Measurements from ENCODE around the gene BANF2.

BANF2 gene

GRCh38 chr20:17710379-17711266 is 10.9 kb downstream of the BANF2 start:
- no peak for DNase-seq

GRCh38 chr20:17711267-17711627 is 11.5 kb downstream of the BANF2 start:
- DNase-seq = no peak

- no peak for DNase-seq
Observed at GRCh38 chr20:17712201-17712600, 12.4 kb downstream of the BANF2 start.

DNA sequence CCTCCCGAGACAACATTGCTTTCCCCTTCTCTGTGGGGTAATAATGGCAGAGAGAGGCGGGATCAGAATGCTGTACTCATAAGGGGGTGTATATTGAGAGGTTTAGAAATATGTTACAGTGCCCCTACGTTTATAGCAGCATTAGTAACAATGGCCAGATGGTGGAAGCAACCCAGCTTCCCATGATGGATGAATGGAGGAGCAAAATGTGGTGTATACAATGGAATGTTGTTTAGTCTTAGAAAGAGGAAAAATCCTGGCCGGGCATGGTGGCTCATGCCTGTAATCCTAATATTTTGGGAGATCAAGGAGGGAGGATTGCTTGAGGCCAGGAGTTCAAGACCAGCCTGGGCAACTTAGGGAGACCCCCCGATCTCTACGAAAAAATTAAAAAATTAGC is 12.9 kb downstream of the BANF2 start:
- no peak for DNase-seq

GRCh38 chr20:17714597-17714996 is 14.8 kb downstream of the BANF2 start:
- DNase-seq = no peak

GRCh38 chr20:17715075-17715474 is 15.3 kb downstream of the BANF2 start:
- DNase-seq = no peak

DNA sequence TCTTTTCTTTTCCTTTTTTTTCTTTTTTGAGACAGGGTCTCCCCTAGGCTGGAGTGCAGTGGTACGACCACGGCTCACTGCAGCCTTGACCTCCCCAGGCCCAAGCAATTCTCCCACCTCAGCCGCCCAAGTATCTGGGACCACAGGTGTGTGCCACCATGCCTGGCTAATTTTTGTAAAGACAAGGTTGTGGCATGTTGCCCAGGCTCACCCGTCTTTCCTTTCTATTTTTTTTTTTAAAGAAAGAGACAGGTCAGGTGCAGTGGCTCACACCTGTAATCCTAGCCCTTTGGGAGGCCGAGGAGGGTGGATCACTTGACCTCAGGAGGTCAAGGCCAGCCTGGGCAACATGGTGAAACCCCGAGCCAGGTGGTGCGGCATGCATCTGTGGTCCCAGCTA is 16.6 kb downstream of the BANF2 start:
- no peak for DNase-seq

DNA sequence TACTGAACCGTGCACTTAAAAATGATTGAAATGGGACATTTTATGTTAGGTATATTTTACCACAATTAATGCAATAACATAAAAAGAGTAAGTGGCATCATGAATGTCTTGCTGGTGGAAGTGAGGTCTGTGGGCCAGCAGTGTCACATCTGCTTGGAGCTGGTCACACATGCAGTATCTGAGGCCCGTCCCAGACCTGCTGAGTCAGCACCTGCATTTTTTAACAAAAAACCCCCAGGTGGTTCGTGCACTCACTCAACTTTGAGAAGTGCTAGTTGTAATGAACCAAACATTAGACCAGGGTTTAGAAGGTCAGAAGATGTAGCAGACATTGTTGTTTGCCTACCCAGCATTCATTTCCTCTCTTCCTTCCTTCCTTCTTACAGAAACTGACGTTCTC is 21.0 kb downstream of the BANF2 start:
- no peak for DNase-seq

DNA sequence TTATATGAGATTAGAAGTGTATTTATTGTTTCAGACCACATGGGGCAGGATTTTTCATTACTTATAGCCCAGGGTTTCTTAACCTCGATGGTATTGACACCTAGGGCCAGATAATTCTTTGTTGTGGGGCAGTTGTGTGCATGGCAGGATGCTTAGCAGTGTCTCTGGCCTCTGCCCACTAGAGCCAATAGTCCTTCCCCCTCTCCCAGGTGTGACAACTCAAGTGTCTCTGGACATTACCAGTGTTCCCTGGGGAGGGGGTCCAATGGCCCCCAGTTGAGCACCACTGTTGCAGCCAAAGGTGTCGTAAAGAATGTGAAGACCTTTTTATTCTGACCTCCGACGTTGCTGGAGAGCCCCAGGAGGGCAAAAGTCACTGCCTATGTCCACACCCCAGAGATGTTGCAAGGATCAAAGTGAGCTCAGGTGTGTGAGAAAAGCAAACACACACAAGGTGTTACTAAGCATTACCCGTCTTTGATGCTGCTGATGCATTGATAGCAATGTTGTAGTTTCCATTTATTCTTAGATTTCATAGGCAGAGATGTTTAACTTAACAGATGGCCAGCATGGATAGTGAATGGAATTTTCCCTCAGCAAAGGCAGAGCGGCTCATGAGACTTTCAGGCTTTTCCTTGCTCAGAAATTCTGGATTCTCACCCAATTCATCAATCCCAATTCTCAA is 22.2 kb downstream of the BANF2 start:
- DNase-seq = no peak

- DNase-seq = no peak
Observed at GRCh38 chr20:17722493-17723300, 22.9 kb downstream of the BANF2 start.

DNA sequence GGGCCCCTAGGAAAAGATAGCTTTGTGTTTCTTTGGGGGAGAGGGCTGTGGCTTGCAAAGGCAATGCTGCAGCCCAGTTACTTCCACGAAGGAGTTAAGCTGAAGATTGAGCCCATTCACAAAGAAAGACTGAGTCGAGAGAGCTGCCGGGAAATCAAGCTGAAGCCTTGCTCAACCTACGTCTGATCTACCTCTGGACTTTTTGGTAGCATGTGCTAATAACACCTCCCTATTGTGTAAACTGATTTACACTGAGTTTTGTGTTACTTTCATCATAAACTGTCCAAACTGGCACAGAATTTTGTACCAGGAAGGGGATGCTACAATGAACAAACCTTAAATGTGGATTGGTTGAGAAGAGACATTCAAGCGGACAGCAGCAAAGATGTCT is 23.5 kb downstream of the BANF2 start:
- DNase-seq = no peak

- no peak for DNase-seq
Observed at GRCh38 chr20:17725094-17725835, 25.5 kb downstream of the BANF2 start.

GRCh38 chr20:17726902-17727301 is 27.1 kb downstream of the BANF2 start:
- no peak for DNase-seq

GRCh38 chr20:17727351-17727750 is 27.6 kb downstream of the BANF2 start:
- DNase-seq = no peak

- DNase-seq = no peak
Observed at GRCh38 chr20:17728074-17728473, 28.3 kb downstream of the BANF2 start.

GRCh38 chr20:17730071-17730470 is 30.3 kb downstream of the BANF2 start:
- no peak for DNase-seq

DNA sequence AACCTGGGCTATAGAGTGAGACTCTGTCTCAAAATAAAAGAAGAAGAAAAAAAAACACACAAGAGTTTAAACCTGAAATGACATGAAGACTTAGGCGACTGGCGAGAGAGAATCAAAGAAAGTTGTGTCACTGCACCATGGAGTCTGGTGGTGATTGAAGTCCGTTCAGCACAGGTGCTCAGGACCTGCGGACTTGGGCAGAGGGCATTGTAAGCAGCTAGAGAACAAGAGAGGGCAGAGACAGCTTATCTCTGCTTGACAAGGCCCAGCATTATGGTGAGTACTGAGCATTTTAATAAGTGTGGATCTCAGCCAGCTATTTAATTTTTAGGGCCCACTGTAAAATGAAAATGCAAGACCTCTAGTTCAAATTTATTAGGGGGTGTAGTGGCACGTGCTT is 31.5 kb downstream of the BANF2 start:
- no peak for DNase-seq

DNA sequence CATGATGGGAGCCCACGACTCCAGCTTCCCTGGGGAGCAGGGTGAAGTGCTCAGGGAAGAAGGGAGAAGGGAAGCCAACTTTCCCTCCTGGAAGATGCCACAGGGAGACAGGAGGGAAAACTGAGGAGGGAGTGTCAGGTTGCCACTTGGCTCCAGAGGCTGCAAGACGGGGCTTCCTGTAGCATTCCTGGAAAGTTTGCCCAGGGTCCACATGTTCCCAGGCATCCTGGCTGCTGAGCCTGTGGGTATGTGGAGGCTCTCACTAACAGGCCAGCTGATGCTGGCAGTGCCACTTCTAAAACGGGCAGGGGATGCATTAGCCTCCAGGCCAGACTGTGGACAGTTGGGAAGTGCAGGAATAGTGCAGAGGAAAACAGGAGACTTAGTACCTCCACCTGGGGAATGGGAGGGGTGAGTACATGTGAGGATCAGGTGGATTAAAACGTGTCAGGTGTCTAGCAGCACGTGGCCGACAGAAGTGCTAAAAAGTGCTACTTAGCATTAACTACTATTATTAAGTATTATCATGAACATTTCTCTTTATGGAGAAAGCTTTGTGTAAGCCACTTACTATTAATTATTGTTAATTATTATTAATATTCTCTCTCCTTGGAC is 33.2 kb downstream of the BANF2 start:
- no peak for DNase-seq

GRCh38 chr20:17733767-17734304 is 34.1 kb downstream of the BANF2 start:
- no peak for DNase-seq

DNA sequence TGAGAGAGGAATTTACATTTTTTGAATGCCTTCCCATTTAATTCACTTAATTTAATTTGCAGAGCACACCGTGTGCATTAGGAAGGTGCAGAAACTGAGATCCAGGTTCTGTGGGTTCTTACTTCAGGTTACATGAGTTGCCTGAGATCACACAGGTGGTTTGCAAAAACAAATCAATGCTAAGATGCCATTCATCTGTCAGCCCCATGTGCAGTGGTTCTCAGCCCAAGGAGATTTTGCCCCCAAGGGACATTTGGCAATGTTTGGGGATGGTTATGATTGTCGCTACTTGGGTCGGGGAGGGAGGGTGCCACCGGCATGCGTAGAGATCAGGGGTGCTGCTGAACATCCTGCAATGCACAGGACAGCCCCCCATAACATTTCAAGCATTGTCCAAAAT is 34.6 kb downstream of the BANF2 start:
- DNase-seq = no peak

DNA sequence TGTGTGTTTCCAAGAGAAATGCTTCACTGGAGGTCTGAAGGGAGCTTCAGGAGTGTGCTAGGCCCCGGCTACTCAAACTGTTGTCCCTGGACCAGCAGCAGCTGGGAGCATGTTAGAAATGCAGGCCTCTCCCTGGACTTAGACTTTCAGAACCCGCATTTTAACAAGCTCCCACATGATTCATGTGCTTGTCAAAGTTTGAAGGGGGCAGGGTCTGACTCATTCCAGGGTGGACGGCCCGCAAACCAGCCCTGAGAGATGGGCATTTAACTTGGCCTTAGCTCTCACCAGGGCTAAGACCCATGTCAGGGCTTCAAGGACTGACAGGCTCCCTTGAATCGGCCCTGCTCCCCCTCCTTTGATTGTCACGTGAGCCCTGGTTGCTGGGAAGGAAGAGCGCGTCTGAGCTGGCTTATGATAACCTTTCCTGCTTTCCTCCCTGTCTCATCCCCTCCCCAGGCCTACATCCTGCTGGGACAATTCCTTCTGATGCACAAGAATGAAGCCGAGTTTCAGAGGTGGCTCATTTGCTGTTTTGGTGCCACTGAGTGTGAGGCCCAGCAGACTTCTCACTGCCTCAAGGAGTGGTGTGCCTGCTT is 35.5 kb downstream of the BANF2 start:
- DNase-seq = no peak
